IMR-90 (cell line): Measurements from ENCODE around the gene DUSP22. TPM values are rescaled to one million over a fixed set of nuclear protein-coding genes. Genes with fewer than 3 reads are reported as not detected.

Experiments used
- ATAC-seq: fragments of 200-7000 bp; cut with Tn5 transposase; 2 replicates; pipeline ENCODE4 v1.9.1; 2020; ENCODE audit warnings: low read depth, mild to moderate bottlenecking, moderate library complexity
- BruUV-seq: library from RNA; stranded (reverse); fragments of 400-500 nt; replicated peaks from 2 replicates; lab custom pipeline; 2021; lab: Mats Ljungman, UMichigan
- CTCF ChIA-PET: fragments of 300-600 bp; formaldehyde crosslinking; extraction: SDS; loops from one replicate; lab custom pipeline; 2021; ENCODE audit warnings: antibody characterized with exemption; lab: Yijun Ruan, JAX
- POLR2A ChIA-PET: fragments of 300-600 bp; sonication (Branson Sonifier 250); formaldehyde crosslinking; loops from one replicate; lab custom pipeline; 2022; ENCODE audit warnings: antibody characterized with exemption; ENCODE audit not compliant: unreplicated experiment; lab: Charles Lee
- DNase-seq: peaks from one replicate; pipeline ENCODE4 v3.0.0; 2013
- H2AFZ ChIP-seq: replicated peaks from 2 replicates; pipeline ENCODE3; 2013; ENCODE audit warnings: low read length, mild to moderate bottlenecking; ENCODE audit not compliant: poor library complexity
- H2AK5ac ChIP-seq: 2 replicates; pipeline ENCODE4 v1.6.1; 2013; ENCODE audit warnings: low read depth, low read length, inconsistent platforms
- H2AK9ac ChIP-seq: replicated peaks from 2 replicates; pipeline ENCODE3; 2013; ENCODE audit warnings: mild to moderate bottlenecking, low read depth, low read length, moderate library complexity; ENCODE audit not compliant: poor library complexity
- H2BK120ac ChIP-seq: 2 replicates; pipeline ENCODE4 v1.6.1; 2013; ENCODE audit warnings: low read depth, low read length, inconsistent platforms
- H2BK15ac ChIP-seq: 3 replicates; pipeline ENCODE4 v1.6.1; 2013; ENCODE audit warnings: low read depth, low read length, inconsistent platforms
- H2BK20ac ChIP-seq: 2 replicates; pipeline ENCODE4 v1.6.1; 2013; ENCODE audit warnings: low read depth, mild to moderate bottlenecking, inconsistent platforms, low read length, moderate library complexity
- H2BK5ac ChIP-seq: 2 replicates; pipeline ENCODE4 v1.6.1; 2013; ENCODE audit warnings: mild to moderate bottlenecking, low read depth, low read length, inconsistent platforms; ENCODE audit not compliant: poor library complexity, severe bottlenecking
- H3K14ac ChIP-seq: replicated peaks from 2 replicates; pipeline ENCODE4 v1.6.1; 2013; ENCODE audit warnings: low read depth, low read length, inconsistent platforms
- H3K18ac ChIP-seq: 2 replicates; pipeline ENCODE4 v1.6.1; 2013; ENCODE audit warnings: low read depth, low read length, control low read depth
- H3K23ac ChIP-seq: 2 replicates; pipeline ENCODE4 v1.6.1; 2013; ENCODE audit warnings: low read depth, low read length, inconsistent platforms
- H3K27ac ChIP-seq: 2 replicates; pipeline ENCODE4 v1.5.1; 2013; ENCODE audit warnings: mild to moderate bottlenecking, control low read depth, low read length; ENCODE audit not compliant: insufficient read depth
- H3K27me3 ChIP-seq: 2 replicates; pipeline ENCODE4 v1.6.1; 2013; ENCODE audit warnings: low read length; ENCODE audit not compliant: control insufficient read depth, insufficient read depth
- H3K36me3 ChIP-seq: 2 replicates; pipeline ENCODE4 v1.6.1; 2013; ENCODE audit warnings: low read length, mixed read lengths; ENCODE audit not compliant: control insufficient read depth, insufficient read depth
- H3K4ac ChIP-seq: 2 replicates; pipeline ENCODE4 v1.6.1; 2013; ENCODE audit warnings: low read depth, low read length, inconsistent platforms
- H3K4me1 ChIP-seq: 2 replicates; pipeline ENCODE4 v1.6.1; 2013; ENCODE audit warnings: low read length, mixed read lengths; ENCODE audit not compliant: control insufficient read depth, insufficient read depth
- H3K4me2 ChIP-seq: 2 replicates; pipeline ENCODE4 v1.6.1; 2013; ENCODE audit warnings: low read depth, mild to moderate bottlenecking, control low read depth, low read length, moderate library complexity
- H3K4me3 ChIP-seq: 2 replicates; pipeline ENCODE4 v1.5.1; 2013; ENCODE audit warnings: low read depth, mild to moderate bottlenecking, control low read depth, low read length, moderate library complexity; ENCODE audit not compliant: insufficient read depth
- H3K56ac ChIP-seq: 2 replicates; pipeline ENCODE4 v1.6.1; 2013; ENCODE audit warnings: low read length, inconsistent platforms; ENCODE audit not compliant: insufficient read depth; ENCODE audit errors: extremely low read depth
- H3K79me1 ChIP-seq, 2 experiments: 2 replicates each; pipeline ENCODE4 v1.6.1; 2013; ENCODE audit warnings: low read length in 2 of 2, inconsistent platforms in 1 of 2, low read depth in 1 of 2
- H3K9ac ChIP-seq: 2 replicates; pipeline ENCODE4 v1.6.1; 2013; ENCODE audit warnings: low read depth, low read length, control low read depth
- H3K9me1 ChIP-seq: 2 replicates; pipeline ENCODE4 v1.6.1; 2013; ENCODE audit warnings: low read length, inconsistent platforms; ENCODE audit not compliant: insufficient read depth
- H3K9me3 ChIP-seq: 2 replicates; pipeline ENCODE4 v1.6.1; 2013; ENCODE audit warnings: low read length; ENCODE audit not compliant: control insufficient read depth, insufficient read depth
- H4K20me1 ChIP-seq: 2 replicates; pipeline ENCODE4 v1.6.1; 2013; ENCODE audit warnings: low read length, inconsistent platforms; ENCODE audit not compliant: insufficient read depth
- H4K5ac ChIP-seq: 2 replicates; pipeline ENCODE4 v1.6.1; 2013; ENCODE audit warnings: mild to moderate bottlenecking, low read depth, low read length, control low read depth
- H4K8ac ChIP-seq, 2 experiments: 2 replicates each; pipeline ENCODE4 v1.6.1; 2013; ENCODE audit warnings: low read depth in 2 of 2, low read length in 2 of 2, control low read depth in 1 of 2, inconsistent platforms in 1 of 2
- H4K91ac ChIP-seq: 2 replicates; pipeline ENCODE4 v1.6.1; 2013; ENCODE audit warnings: low read depth, low read length, inconsistent platforms; ENCODE audit not compliant: insufficient read depth
- CEBPB ChIP-seq: IDR thresholded peaks from 2 replicates; pipeline ENCODE4 v1.6.1; 2012; ENCODE audit warnings: low read depth, low read length, improper control_type of control experiment
- CHD1 ChIP-seq: IDR thresholded peaks from 2 replicates; pipeline ENCODE4 v1.6.1; 2012; ENCODE audit warnings: low read depth, low read length, improper control_type of control experiment
- CTCF ChIP-seq: conservative IDR thresholded peaks from 2 replicates; pipeline ENCODE4 v1.5.1; 2012; ENCODE audit warnings: mild to moderate bottlenecking, low read depth, low read length, improper control_type of control experiment
- ELK1 ChIP-seq: fragments of 150-350 bp; IDR thresholded peaks from 2 replicates; pipeline ENCODE4 v1.6.1; 2016; ENCODE audit warnings: low read depth, mild to moderate bottlenecking, low read length, moderate library complexity, borderline replicate concordance
- NFE2L2 ChIP-seq: fragments of 150-350 bp; IDR thresholded peaks from 2 replicates; pipeline ENCODE4 v1.6.1; 2016; ENCODE audit warnings: low read depth, mild to moderate bottlenecking, low read length
- USF2 ChIP-seq: fragments of 150-350 bp; IDR thresholded peaks from 2 replicates; pipeline ENCODE4 v1.6.1; 2017; ENCODE audit warnings: mild to moderate bottlenecking, antibody characterized with exemption, low read length, low read depth
- WGBS, 2 experiments: methylation state at CpG; one replicate each; pipeline versions ENCODE4 v1.1.5 to v1.1.7; 2013; ENCODE audit warnings: missing lambda C conversion rate in 2 of 2; ENCODE audit not compliant: insufficient read length in 1 of 2; ENCODE audit errors: extremely low coverage in 2 of 2; 5-methylcytosine and 5-hydroxymethylcytosine counted together
- dilution Hi-C: fragments of 300-500 bp; cut with HindIII; formaldehyde crosslinking; loops from one replicate; pipeline ENCODE4 v1.14.3; 2018; ENCODE audit warnings: low sequenced_read_pairs; ENCODE audit not compliant: unreplicated experiment
- in situ Hi-C: fragments of 300-500 bp; cut with MboI; formaldehyde crosslinking; loops from 3 replicates; pipeline ENCODE4 v1.14.3; 2019; ENCODE audit warnings: low sequenced_read_pairs, inconsistent platforms, mixed read lengths
- intact Hi-C: fragments of 100-400 bp; cut with micrococcal nuclease; formaldehyde crosslinking; loops from 2 replicates; pipeline ENCODE4 v1.10.0; 2022
- polyA plus RNA-seq, 3 experiments: library from polyadenylated mRNA; depleted of rRNA; stranded (reverse); fragments of >200 nt; gene quantifications; 2 replicates each; pipeline ENCODE4 v1.2.3, GENCODE V29; 2012; ENCODE audit warnings: low replicate concordance in 1 of 3
- total RNA-seq: library from RNA; depleted of rRNA; stranded (reverse); fragments of >200 nt; gene quantifications from 2 replicates; pipeline ENCODE4 v1.2.3, GENCODE V29; 2012

DUSP22 gene
- total and polyA plus RNA-seq, 2 of the 4 experiments (the other 2 are of a cell fraction), result 7.1 to 8.2 TPM

GRCh38 chr6:362924-363249 lies 70.6 kb downstream of the DUSP22 start:
- Histone ChIP-seq H3K27me3 (peaks cover 6% of the 10 kb centered on the region; the same call in 1 of the 2 replicates), H2AK9ac (no peak overlapping the region), H3K9me3 (peaks cover 22% of the 10 kb centered on the region), H3K23ac (no peak overlapping the region), H2BK15ac (no peak overlapping the region), H2AFZ (no peak overlapping the region), H3K79me1 (no peaks in the 10 kb centered on the region), H3K18ac (no peak overlapping the region), H3K4ac (no peak overlapping the region), H4K91ac (no peak overlapping the region), H4K20me1 (no peaks in the 10 kb centered on the region), H3K4me2 (no peak overlapping the region), H3K14ac (no peak overlapping the region), H2BK5ac (no peak overlapping the region), H3K9me1 (no peaks in the 10 kb centered on the region), H3K56ac (no peak overlapping the region), H2BK20ac (no peak overlapping the region), H3K36me3 (no peaks in the 10 kb centered on the region), H3K4me3 (no peak overlapping the region), H2BK120ac (no peak overlapping the region), H2AK5ac (no peak overlapping the region), H4K8ac (no peak overlapping the region), H3K4me1 (no peaks in the 10 kb centered on the region), H3K27ac (no peak overlapping the region), H4K5ac (no peak overlapping the region), H3K9ac (no peak overlapping the region)
- TF ChIP-seq USF2, result no peak
- TF ChIP-seq ELK1, result no peak
- TF ChIP-seq CEBPB, result no peak
- TF ChIP-seq NFE2L2, result no peak
- TF ChIP-seq CTCF, result no peak
- no peak for TF ChIP-seq CHD1
- intact Hi-C loops (no loop called here), dilution Hi-C loops (no loop called here), in situ Hi-C loops (no loop called here)
- ChIA-PET CTCF (interaction anchor here (1.1 kb wide), 1 partner anchor 11 kb away, joined by 5 read pairs; no protein-coding TSS in a partner anchor), POLR2A (no interaction called here)
- no TSS peak for BruUV-seq
- DNase-seq, result no peak
- WGBS, 2 experiments, result 87% methylated on average over 4 of the region's 5 CpGs; no CpG with 5 or more reads in 1 of the 2 experiments
- no peak for ATAC-seq
